NCI-H2196 (cell line): ENCODE results near the gene CEP57L1.
"Not testable (repeated sequence)": the region's sequence is repeated elsewhere in the genome, so short reads cannot be mapped to it uniquely, and the experiment has no call there.

Experiments used
- DNase-seq: peaks from one replicate; lab custom pipeline; 2025; ENCODE audit not compliant: unreplicated experiment; lab: John Stamatoyannopoulos, UW

Gene CEP57L1

DNA sequence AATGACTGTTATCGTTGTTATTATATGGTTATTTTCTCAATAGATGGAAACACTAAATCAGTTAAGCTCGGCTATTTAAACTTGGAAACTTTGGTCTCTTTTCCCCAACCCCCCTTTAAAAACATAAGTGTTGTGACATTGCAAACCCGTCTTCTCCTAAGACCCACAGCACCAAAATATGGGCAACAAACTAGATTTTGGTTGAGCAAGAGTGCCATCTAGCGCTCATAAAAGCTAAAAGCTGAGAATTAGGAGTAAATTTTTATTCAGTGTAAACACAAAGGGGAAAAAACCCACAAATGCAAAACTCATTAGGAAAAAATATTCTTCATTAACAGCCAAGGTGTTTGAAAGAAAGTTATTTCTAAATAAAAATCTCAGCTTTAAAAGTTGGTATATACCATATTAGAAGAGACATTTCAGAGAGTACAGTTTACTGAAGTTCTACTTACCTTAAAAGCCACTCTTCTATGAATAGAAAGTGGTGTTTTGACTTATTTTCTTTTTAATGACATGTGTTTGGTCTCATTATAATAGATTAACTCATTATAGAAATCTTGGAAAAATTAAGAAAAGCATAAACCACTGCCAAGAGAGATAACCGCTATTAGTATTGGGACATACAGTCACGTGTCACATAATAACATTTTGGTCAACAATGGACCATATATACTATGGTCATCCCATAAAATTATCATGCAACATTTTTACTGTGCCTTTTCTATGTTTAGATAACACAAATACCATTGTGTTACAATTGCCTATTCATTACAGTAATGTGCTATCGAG, 21.8 kb upstream of the CEP57L1 start:
- peak; percentile 84 for DNase-seq

DNA sequence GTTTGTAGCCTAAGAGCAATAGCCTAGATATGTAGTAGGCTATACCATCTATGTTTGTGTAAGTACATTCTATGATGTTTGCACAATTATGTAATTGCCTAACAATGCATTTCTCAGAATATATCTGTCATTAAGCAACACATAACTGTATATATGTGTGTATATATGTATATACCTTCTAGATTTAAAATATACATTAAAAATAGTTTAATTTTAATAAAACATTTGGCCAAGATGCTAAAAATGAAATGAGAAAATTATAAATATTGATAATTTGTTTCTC, 21.2 kb upstream of the CEP57L1 start:
- DNase-seq, result no peak

DNA sequence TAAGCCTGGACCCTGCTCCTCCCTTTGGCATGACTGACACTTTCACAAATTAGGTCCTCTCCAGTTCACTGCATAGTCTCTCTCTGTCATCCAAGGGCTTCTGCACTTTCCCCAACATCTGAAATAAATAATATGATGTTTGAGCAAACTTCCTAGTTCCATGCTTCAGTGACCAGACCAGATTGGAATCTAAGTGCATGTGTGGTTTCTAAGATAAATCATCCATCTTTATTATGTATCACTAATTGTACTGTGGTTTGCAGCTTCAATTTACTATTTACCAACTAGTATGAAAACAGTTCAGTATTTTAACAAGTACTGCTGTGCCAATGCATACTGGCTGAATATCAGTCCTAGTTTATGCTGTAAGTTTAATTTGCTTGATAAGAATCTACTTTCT, 19.4 kb upstream of the CEP57L1 start:
- DNase-seq, result no peak

DNA sequence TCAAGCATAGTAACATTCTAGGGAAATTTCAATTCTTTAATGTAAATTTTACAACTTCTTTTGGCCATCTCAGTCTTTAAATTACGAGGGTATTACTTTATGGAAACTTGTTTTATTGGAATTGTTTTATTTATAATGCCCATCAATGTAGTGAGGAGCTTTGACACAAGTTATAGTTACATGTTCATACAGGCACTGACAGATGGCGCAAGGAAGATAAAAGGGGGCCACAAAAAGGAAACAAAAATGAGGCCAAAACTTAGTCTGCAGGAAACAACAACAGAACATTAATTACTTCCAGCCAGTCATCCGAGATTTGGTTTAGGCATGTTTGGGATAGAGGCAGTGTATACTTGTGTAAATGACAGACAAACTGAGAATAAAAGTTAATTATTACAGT, 18.9 kb upstream of the CEP57L1 start:
- no peak for DNase-seq

DNA sequence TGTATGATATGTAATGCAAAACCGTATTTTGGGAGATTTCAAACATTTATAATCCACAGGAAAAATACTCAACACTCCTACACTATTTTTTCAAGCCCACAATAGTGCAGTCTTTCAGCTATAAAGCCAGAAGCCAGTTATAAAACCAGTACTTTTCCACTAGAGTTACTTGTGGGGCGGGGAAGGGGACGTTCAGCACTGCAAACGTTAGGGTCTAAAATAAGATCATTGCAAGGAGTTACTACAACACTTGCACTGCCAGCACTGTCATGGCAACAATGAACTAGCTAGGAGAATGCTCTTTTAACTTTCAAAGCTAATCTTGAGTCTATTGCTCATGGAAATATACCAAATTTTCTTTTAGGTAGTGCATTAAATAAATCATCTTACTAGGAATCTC, 15.3 kb upstream of the CEP57L1 start:
- DNase-seq, result no peak

DNA sequence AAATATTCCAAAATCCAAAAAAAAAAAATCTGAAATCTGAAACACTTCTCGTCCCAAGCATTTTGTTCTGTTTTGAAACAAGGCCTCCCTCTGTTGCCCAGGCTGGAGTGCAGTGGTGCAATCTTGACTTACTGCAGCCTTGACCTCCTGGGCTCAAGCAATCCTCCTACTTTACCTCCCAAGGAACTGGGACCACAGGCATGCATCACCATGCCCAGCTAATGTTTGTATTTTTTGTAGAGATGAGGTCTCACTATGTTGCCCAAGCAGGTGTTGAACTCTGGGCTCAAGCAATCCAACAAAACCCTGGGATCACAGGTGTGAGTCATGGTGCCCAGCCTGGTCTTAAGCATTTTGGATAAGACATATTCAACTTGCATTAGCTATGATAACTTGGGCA, 14.3 kb upstream of the CEP57L1 start:
- no peak for DNase-seq

DNA sequence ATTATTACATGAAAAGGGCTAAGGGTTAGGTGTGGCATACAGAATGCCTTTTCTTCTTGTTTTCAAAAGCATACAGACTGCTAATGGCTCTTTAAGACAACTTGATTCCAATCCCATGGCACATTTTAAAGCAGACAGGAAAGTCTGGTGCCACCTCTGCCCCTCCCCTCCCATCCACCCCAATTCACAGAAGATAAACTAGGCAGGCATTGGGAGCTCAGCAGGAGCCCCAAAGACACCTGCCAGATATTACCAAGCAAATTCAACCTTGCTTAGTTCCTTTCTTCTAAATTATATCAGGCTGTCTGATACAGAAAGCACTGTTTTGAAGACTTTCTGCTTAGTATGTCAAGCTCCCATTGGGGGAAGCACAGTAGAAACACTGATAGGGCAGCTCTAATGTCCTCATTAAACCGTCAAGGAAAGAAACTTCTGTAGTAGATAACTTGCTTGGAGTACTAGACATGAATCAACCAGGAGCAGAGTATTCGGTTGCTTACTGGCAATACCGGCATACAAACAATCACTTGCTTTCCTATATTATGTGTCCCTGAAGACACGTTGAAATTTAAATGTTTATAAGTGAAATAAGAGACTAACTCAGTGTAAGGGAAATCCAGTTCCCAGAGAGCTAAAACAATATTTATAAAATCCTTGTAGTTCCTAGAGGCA, 13.7 kb upstream of the CEP57L1 start:
- no peak for DNase-seq

DNA sequence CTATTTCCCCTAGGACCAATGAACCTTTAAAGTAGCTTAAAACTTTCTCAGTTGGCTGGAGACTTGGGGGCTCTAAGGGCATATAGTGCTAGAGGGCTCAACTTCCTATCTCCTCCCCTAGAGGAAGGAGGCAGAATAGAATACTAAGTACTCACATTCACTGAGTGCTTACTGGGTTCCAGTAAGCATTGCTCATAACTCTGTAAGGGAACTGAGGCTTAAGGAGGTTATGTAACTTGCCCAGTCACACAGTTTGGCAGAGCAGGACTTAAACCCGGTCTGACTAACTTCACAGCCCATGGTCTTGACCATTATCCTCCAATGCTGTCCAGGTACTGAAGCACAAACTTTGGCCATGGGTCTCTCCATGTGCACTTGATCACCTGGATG, 13.1 kb upstream of the CEP57L1 start:
- DNase-seq, result no peak

DNA sequence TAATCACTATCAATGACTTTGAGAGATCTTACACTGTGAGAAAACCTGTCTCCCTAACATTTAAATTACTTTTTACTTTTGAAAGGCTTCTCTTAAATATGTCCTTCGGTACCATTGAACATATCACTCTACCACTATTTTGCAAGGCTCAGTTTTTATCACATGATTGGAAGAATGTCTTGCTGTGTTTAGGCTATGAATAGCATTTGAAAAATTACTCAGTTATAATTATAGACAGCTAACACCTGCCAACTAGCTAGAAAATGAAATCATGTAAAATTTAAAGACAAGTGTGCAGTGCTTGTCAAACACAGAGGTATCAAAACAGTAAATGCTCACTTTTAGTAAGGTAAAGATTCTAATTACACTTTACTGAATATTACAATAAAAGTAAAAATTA, 11.7 kb upstream of the CEP57L1 start:
- DNase-seq, result no peak

DNA sequence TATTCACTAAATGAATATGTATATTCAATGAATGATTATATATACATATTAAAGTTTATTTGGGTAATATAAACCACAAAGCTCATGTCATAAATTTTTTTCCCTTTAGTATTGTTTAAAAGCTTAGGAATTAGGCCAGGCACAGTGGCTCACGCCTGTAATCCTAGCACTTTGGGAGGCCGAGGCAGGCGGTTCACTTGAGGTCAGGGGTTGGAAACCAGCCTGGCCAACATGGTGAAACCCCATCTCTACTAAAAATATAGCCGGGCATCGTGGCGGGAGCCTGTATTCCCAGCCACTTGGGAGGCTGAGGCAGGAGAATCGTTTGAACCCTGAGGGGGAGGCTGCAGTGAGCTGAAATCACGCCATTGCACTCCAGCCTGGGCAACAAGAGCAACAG, 11.2 kb upstream of the CEP57L1 start:
- DNase-seq, result not testable (repeated sequence)

DNA sequence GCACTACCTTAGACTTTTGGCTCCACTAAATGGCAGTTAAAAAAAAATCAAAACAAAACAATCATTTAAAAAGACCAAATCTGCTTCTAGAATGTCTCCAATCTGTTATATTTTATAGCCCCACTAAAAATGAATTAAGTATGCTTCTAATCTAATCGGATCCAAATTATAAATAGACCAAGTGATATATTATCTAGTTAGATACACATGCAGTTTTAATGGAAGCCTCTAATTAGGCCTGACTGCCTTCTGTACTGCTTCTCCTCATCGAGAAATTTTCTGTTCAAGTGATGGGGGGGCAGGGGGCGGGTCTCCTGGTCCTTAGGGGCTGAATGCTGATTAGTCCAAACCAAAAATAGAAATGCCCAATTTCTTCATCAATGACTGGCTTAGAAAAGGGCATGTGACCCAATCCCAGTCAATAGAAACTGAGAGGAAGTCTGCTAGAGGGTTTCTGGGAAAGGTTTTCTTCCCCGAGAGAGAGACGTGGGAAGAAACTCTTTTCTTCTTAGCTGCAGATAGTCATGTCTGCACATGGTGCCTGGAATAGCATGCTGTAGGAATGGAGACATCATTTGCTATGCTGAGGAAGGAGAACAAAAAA, 7.5 kb upstream of the CEP57L1 start:
- peak; percentile 13 for DNase-seq

DNA sequence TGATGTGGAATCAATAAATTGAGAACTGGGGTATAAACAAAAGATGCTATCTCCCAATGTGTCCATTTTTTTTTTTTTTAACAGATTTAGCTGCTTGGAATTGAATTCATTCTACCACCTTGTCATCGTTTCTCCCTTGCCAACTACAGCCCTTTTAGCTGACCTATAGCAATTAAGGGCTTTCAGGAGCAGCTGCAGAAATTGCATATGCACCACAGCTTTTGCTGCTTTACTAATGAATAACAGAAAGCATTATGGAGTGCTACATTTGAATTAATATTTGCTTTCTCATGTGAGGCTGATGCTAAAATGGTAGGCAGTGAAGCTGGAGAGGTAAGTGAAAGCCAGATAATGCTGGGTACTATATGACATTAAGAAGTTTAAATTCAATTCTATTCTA, 6.3 kb upstream of the CEP57L1 start:
- no peak for DNase-seq

DNA sequence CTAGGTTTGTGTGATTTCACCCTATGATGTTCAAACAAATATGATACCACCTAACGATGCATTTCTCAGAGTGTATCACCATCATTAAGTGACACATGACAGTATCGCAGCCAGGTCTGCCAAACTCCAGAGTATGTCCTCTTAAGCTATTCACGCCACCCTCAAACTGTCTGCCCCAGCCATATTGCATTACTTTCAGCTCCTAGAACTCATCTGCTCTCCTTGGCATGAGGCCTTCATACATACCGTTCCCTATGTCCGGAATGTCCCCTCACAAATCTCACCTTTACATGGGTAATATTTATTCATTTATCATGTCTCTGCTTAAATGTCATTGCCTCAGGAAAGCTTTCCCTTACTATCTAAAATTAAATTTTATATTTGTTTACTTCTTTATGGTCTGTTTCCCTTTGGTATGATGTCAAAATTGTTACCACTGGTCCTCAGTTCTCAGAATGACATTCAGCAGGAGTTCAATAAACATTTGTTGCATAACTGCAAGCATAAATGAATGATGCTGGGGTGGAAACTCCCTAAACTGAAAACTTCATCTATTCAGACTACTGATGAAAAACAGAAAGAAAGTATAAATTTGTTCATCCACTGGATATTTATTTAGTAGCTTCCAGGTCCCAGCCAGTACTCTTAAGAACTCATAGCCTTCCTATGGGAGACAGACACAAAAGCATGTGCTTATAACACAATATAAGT, 3.8 kb upstream of the CEP57L1 start:
- no peak for DNase-seq

DNA sequence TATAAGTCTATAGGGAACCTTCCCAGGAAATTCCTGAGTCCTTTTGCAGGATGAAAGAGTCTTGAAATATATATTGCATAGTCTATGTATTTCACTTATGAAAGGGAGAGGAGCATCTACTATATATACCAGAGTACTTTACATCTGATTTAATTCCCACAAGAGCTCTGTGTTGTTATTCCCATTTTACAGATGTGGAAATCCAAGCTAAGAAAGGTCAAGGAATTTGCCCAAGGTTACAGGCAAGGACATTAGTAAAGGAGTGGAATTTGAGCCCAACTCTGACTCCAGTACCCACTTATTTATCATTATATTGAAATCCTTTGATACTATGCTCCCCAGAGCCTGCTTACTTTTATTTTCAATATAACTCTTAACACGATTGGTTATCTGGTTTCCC, 3.2 kb upstream of the CEP57L1 start:
- DNase-seq, result no peak

DNA sequence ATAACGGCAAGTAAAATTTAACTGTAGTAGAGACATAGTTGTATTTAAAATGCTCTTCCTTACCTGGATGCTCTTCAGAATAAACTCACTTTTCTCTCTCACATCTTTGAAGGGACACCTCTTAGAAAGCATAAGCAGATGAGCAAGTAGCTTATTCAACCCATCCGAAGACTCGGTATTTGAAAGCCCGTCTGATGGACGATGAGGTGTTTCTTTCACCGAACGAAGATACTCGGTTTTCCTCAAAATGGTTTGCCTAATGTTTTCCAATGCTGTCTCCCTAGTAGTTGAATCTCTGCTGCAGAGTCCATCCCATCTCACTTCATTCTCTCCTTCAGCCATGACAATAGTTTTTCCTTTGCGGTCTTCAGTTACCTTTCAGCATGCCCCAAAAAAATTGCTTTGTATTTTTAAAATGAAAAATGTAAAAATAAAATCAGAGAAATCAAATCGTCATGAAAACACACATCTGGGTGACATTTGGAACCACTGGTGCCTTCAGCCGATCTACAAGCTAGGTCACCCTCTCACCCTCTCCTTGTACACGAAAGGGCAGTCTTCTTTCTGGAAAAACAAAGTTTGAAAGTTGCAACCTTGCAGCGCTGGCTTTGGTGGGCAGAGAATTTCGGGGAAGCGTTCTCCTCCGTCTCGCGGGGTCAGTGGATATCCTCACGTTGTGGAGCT, 1.4 kb upstream of the CEP57L1 start:
- no peak for DNase-seq

DNA sequence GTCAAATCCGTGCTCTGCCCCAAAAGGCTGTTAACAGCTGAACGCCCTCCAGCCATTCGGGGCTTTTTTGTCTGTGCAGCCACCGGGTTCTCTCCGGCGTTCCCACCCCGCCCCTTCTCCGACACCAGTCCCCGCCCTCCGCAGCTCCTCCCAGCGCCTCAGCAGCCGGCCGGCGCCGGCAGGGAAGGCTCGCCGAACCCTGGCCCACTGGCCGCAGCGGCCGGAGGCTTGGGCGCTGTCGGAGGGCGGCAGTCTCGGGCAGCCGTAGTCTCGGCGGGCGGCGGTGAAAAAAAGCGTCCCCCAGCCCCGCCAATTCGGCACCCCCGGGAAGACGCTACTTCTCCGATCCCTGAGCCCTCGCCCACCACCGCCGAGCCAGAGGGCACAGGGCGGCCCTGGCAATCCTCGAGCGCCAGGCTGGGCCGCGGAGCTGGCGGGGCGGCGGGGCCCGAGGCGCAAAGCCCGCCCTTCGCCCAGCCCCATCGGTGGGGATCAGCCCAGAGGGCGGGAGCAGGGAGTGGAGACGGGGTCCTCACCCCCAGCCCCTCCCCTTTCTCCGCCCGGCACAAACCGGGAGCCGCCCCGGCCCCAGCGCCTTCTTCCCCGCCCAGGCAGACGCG, 781 bp upstream of the CEP57L1 start, which contains the start of gene SESN1:
TSS of gene SESN1 (minus strand) at position 431 of the 620 bp plus-strand sequence. CDS start 773 bp downstream, outside the sequence.
- DNase-seq, result peak; percentile 87

DNA sequence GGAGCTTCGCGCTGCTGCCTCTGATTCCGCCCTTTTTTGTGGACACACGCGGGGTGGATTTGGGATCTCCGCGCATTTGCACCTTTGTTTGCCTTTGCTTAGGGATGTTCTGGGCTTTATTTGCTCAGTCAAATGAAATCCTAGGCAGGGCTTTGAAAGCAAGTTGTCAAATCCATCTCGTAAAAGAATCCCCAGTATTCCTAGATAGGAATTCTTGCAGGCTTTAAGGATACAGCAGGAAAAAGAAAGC, 453 bp downstream of the CEP57L1 start:
- no peak for DNase-seq

DNA sequence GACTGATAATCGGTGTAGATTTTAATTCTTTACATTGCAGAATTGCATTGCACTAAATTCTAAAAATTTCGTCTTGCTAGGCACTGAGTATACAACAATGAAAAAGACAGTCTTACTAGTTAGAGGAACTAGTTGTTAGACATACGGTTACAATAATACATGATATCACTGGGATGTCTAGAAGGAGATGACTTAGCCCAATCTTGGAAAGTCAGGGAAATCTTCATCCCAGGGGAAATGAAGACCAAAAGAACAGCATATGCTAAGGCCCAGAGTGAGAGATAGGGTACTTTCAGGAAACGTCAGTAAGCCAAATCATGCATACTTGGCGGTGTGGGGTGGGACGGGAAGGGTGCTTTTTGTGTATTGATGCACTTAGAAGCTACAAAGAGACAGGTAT, 901 bp downstream of the CEP57L1 start:
- DNase-seq, result no peak

DNA sequence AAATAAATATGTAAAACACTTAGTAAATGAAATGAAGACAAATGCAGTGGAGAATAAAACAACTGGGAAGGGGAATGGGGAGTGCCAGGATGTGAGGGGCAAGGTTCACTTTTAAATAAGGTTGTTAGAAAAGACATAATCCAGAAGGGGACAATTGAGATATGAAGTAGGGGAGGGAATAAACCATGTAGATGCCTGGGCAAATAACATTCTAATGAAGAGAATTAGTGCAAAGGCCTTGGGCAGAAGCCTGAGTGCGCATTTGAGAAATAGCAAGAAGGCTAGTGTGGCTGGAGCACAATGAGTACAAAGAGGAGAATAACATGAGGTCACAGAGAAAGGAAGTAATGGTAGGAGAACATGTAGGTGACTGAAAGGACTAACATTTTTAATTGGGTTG, 2.4 kb downstream of the CEP57L1 start:
- DNase-seq, result no peak

DNA sequence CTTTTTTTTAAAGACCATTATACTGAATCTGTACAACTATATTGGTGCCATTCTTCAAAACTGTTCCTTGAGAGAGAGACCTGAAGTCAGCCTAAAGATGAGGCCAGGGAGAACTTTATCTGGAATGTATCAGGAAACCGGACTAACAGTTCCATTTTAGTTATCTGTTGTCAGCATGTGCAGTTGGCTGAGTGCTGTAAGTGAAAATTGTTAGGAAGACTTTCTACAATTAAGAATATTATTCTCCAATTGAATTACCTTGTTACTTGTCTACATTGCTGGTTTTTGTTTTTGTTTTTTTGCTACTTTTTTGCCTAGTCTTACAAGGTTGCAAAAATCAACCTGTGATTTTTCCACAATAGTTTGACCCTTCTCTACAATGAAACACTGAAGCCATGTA, 7.5 kb downstream of the CEP57L1 start:
- no peak for DNase-seq

DNA sequence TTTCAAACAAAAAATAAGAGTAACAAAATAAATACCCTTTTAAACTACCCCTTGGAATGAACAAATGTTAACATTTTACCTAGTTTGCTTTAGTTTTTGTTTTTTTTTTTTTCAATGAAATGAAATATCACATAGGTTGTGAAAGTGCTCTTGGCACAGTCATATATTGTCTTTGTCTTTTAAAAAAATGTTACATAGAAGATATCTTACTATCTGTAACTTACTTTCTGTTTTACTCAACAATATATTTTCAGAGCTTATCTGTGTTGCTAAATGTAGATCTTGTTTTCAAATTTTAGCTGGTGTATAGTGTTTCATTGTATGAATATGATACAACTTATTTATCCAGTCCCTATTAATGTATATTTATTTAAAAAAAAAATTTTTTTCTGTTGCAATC, 8.6 kb downstream of the CEP57L1 start:
- no peak for DNase-seq
